GM12878 (cell line): ENCODE results near the gene DIAPH3.

Experiments used
- CTCF ChIP-seq, 3 experiments: IDR thresholded peaks in 2 of 3; conservative IDR thresholded peaks in 1 of 3; 2 replicates each; pipeline ENCODE4 v1.5.1; 2011; ENCODE audit warnings: low read depth in 3 of 3, low read length in 3 of 3, mild to moderate bottlenecking in 3 of 3, control low read depth in 2 of 3, moderate library complexity in 2 of 3, inconsistent platforms in 1 of 3, mixed read lengths in 1 of 3; ENCODE audit not compliant: control insufficient read depth in 2 of 3, insufficient read depth in 1 of 3; ENCODE audit errors: extremely low read depth in 1 of 3
- EZH2 ChIP-seq: IDR thresholded peaks from 2 replicates; pipeline ENCODE4 v1.6.1; 2012; ENCODE audit warnings: low read depth, mild to moderate bottlenecking, control low read depth, inconsistent platforms, low read length, borderline replicate concordance; ENCODE audit not compliant: control insufficient read depth

GRCh38 chr13:59680429-59681024 lies 483.2 kb downstream of the DIAPH3 start:
- TF ChIP-seq EZH2 (no peak), CTCF (IDR thresholded peaks at IDR 0.05 in 2 of 3, conservative IDR thresholded peaks at IDR 0.05 in 1 of 3; ENCODE audit: control insufficient read depth in 2 of 3, extremely low read depth in 1 of 3, insufficient read depth in 1 of 3, low read depth in 3 of 3, low read length in 3 of 3) (peak; percentile 61 to 71 (median 70))
